ENCODE results near the gene CPA2.

- TF ChIP-seq CTCF (IDR thresholded peaks at IDR 0.05; ENCODE audit: insufficient read depth, low read length, poor library complexity, severe bottlenecking) (no peak), EZH2phosphoT487 (conservative IDR thresholded peaks at IDR 0.05; ENCODE audit: low read length) (no peak)
These were observed 31.2 kb downstream of the CPA2 start for GRCh38 chr7:130297628-130298543.
